Left ventricle myocardium superior (tissue), 1 donor: ENCODE data around the gene MAP3K5. TPM values are rescaled to one million over a fixed set of nuclear protein-coding genes. Genes with fewer than 3 reads are reported as not detected.

Experiments used
- ATAC-seq: fragments of 200-7000 bp; cut with Tn5 transposase; one replicate; pipeline ENCODE4 v1.9.1; 2020; ENCODE audit warnings: mild to moderate bottlenecking, moderate library complexity
- DNase-seq: peaks from one replicate; pipeline ENCODE4 v3.0.0-alpha.2; 2020
- intact Hi-C: fragments of 100-400 bp; cut with micrococcal nuclease; formaldehyde crosslinking; loops from one replicate; pipeline ENCODE4 v1.11.0; 2022
- total RNA-seq: library from RNA; stranded (reverse); fragmentation: NEBNext Ultra II Directional; extraction: Animal tissue kit (Norgen Biotek cat#: 25700); gene quantifications from one replicate; pipeline ENCODE4 v1.2.1, GENCODE V29; 2021
- donor health status: DM: no; HTN: yes; CAD: no; lungs with severe emphysema.

The MAP3K5 gene
- total RNA-seq, 1 donor from 2014 or later: 38.5 TPM

DNA sequence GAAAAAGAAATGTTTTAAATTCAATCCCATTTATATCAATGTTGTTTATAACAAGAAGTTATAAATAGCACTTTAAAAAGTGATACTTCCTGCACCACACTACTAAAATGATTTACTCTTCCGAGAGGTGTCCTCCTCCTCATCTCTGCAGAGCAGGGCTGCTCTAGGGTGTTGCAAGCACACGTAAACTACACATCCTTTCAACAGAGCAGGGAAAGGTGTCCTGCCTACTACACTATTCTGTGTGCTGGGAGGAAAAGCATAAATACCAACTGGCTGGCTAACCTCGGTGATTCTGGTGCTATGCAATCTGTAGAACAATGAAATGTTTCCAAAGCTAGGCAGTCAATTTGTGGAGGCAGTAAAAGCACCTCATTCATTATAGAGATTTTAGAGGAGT is 152.6 kb downstream of the MAP3K5 start:
- ATAC-seq: no peak
- intact Hi-C loops: loop anchor here (5.0 kb wide), 1 partner anchor 153 kb away; the partner anchor contains the start of gene MAP3K5
- no peak for DNase-seq

DNA sequence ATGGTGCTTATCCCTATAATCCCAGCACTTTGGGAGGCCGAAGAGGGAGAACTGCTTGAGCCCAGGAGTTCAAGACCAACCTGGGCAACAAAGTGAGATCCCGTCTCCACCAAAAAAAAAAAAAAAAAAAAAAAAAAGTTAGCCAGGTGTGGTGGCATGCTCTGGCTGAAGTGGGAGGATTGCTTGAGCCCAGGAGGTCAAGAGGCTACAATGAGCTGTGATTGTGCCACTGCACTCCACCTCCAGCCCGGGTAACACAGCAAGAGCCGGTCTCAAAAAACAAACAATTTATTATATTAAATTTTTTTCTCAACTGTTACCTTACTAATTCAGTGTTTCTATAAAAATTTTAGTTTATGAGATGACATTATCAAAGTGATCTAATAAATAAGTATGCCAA is 156.7 kb downstream of the MAP3K5 start:
- intact Hi-C loops: no loop called here
- ATAC-seq (no peak), DNase-seq (no peak)

DNA sequence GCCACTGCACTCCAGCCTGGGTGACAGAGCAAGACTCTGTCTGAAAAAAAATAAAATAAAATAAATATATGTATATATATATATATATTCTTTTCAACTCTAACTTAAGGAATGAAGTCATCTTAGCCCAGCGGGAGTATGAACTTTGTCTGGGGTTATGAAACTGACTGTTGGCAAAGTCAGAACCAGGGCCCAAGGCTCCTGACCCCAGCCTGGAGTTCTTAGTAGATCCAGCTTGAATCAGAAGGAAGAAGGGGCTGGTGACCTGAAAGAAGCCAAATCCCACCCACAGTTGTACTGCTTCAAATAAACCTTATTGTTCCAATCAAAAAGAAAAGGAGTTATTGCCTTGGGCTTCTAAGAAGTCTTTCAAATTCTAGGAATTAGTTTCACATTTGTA is 158.9 kb downstream of the MAP3K5 start:
- ATAC-seq (no peak), DNase-seq (no peak)
- intact Hi-C loops: no loop called here

DNA sequence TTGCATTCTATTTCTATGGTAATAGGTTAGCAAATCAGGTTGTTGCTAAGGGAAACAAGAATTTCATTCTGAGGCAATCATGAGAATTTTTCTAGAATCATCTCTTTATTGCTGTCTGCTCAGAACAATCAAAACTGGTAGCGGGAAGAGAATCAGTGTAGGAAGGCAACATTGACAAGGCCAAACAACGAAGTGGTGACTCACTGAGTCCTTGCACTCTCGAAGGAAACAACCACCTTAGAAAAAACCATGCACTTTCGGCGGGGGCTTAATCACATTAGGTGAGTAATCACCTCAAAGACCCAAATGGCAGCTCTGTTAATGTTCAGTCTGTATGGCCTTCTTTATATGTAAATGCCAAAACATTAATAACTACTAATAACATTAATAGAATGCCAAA is 163.3 kb downstream of the MAP3K5 start:
- intact Hi-C loops: no loop called here
- DNase-seq (no peak), ATAC-seq (no peak)

DNA sequence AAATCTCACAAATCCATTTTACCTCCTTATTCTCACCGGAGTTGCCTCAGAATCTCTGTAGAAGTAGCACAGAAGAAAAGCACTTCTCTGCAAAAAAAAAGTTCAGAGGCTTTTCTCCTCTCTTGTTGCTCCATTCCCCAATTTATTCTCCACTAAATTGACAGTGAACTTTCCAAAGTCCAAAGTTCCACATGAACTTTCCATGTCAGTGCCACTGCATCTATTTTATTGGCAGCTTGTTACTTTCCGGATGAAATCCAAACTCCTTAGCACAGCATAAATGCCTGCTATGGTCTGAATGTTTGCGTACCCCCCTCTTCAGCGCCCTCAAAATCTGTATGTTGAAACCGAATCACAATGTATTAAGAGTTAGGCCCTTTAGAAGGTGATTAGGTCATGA is 165.1 kb downstream of the MAP3K5 start:
- DNase-seq (no peak), ATAC-seq (no peak)
- intact Hi-C loops: no loop called here

DNA sequence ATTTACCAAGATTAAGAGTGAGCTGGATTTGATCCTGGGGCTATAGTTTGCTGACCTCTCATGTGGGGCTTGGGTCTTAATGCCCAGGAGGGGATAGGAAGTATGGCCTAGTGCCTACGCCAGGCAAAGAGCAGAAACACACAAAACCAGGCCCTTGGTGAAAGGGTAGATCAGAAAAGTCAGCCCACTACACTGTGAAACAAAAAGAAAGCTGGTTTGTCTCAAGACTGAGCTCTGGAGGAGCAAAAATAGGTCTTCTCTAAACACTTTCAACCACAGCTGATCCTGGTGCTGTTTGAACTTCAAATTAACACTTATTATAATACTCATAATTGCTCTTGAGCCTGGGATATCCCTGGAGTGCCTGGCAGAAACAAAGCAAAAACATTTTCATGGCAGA is 167.0 kb downstream of the MAP3K5 start:
- intact Hi-C loops: no loop called here
- DNase-seq: no peak
- ATAC-seq: no peak

DNA sequence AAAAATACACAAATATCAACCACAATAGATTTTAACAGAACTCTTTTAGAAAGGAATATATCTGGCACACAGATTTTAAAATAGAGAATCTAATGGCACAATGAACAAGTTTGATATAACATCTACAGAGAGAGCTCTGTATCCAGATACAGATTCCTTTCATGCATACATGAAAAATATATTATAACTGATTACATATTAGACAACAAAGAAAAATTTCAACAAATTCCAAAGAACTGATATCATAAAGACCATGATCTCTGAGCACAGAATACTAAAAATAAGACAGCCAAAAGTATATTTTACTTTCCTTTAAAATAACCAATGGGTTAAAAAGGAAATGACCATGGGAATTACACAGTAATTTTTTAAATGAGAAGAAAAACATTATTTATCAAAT is 167.9 kb downstream of the MAP3K5 start:
- ATAC-seq (no peak), DNase-seq (no peak)
- intact Hi-C loops: no loop called here

DNA sequence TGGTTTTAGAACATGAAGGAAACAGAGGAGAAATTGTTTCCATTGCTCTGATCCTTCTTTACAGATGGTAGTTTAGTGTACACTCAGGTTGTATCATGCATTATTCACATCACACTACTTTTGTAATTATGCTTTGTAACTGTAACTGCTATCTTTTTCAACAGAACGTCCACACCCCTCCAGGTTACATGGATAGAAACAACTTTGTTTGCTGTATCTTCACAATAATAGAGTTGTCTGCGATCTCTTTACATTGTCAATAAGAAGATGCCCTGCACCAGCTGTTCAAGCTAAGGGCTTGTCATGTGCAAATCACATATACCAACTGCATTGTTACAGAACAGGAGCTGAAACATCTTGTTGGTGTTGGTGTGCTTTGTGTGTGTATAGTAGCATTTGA is 174.2 kb downstream of the MAP3K5 start:
- intact Hi-C loops: no loop called here
- ATAC-seq (no peak), DNase-seq (no peak)

DNA sequence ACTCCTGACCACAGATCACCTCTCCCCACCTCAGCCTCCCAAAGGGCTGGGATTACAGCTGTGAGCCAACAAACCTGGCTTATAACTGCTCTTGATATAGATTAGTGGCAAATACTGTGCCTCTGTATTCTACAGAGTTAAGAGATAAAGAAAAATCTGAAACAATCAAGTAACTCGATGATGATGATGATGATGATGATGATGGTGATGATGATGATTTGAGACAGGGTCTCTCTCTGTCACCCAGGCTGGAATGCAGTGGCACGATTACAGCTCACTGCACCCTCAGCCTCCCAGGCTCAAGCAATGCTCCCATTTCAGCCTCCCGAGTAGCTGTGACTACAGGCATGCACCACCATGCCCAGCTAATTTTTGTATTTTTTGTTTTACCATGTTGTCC is 175.8 kb downstream of the MAP3K5 start:
- intact Hi-C loops: no loop called here
- DNase-seq (no peak), ATAC-seq (no peak)

DNA sequence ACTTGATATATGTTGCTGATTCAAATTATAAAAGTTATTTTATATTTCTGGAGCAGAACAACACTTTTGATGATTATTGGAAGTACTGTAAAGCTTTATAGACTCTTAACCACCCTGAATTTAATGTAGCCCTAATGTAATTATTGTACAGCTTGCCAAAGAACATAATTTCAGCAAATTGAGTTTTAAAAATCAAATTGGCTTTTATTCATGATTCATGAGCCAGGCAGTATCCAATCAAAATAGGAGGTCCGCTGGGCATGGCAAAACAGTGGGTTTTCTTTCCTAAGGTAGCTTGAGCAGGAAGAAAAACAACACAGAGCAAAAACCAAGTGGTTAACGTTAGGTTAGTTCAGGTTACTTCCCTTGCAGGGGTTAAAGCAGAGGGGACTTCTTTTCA is 177.3 kb downstream of the MAP3K5 start:
- DNase-seq (no peak), ATAC-seq (no peak)
- intact Hi-C loops: no loop called here

DNA sequence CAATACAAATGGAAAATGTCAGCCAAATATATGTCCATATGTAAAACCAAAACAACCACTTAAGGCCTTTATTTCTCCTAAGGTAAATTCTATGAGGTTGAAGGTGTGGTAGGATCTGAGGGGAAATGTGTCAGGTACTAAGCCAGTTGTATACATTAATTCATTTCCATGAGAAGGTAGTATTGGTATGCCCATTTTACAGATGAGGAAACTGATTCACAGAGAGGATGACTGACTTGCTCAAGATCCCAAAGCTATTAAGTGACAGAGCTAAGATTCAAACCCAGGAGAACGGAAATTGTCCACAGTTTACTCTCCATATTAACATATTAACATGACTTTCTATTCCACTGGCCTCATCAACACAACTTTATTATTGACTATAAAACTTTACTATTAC is 177.9 kb downstream of the MAP3K5 start:
- intact Hi-C loops: no loop called here
- ATAC-seq: no peak
- DNase-seq: no peak

DNA sequence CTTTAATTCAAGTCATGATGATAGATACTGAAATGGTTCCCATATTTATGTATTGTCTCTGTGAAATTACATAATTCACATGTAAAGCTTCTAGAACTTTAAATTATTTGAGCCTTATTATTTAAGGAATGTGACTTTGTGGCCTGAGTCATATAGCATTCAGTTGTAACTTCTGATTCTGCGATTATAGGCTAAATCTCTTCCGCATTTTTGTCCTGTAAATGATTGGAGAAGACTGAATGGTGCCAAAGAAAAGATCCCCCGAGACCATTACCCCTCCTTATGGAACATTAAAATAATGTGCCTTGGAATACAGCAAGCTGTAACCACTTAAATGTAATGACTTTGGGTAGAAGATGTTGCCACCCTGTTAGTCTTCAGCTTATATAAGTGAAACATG is 178.8 kb downstream of the MAP3K5 start:
- ATAC-seq: no peak
- intact Hi-C loops: no loop called here

DNA sequence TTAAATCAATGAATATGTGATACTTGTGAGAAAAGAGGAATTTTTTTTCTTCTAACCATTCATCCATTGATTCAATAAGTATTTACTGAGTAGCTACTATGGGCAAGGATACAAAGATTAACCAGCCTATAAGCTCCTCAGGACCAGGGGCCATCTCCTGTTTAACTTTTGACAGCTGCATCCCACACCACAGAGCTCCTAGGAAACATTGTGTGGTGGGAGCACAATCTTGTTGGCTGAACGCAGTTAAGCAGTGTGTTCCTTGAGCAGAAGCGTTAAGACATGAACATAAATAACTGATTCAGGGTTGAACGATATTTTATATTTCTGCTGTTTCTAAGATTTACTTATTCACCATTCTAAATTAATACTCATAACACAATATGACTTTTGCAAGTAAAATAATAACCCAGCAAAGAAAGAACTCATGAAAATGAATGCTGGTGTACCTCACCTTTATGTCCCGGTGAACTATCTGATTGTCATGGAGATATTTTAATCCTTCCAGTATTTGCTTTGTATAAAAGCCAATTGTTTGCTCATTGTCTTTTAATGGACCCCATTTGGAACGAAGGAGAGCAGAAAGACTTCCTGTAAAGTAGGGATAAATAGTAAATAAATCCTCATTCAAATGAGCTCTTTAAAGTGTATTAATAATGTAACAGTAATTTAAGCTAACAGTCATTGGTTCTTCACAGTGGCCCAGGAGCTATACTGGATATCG is 179.4 kb downstream of the MAP3K5 start:
- intact Hi-C loops: no loop called here
- ATAC-seq: no peak

More for the DNA sequence above, 178.8 kb downstream of the MAP3K5 start:
- no peak for DNase-seq

DNA sequence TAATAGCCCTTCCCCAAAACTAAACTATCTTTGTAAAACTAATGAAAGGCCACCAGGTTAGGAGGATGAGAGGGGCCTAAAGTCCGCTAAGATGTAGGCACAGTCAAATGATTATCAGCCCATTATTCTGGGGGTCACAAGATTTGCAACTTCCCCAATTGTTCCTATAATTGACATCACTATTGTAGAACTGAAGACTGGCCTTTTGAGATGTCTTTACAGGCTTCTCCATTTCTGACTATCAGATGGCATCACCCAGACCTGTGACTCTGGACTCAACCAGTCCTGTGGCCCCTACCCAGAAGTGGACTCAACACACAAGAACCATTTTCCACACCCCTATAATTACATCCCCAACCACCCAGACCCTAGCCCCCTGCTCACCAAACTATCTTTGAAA is 180.5 kb downstream of the MAP3K5 start:
- no peak for ATAC-seq
- intact Hi-C loops: no loop called here
- no peak for DNase-seq

More for the DNA sequence above, 179.4 kb downstream of the MAP3K5 start:
- DNase-seq: no peak

DNA sequence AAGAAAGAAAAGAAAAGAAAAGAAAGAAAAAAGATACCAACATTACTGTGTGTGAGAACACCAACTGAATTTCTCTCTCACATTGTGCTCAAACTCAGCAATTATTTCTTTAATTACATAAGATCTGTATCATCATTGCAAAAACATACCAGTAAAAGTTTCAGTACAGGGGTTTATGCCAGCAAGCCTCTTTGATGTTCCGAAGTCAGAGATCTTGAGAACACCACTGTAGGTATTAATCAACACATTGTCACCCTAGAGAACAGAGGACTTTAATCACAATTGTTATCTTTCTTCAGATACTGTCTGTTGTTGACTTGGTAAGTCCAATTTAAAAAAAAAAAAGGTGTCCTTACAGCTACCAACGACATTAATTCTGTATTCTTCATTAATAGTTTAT is 181.1 kb downstream of the MAP3K5 start:
- intact Hi-C loops: no loop called here
- ATAC-seq: no peak
- DNase-seq: no peak

DNA sequence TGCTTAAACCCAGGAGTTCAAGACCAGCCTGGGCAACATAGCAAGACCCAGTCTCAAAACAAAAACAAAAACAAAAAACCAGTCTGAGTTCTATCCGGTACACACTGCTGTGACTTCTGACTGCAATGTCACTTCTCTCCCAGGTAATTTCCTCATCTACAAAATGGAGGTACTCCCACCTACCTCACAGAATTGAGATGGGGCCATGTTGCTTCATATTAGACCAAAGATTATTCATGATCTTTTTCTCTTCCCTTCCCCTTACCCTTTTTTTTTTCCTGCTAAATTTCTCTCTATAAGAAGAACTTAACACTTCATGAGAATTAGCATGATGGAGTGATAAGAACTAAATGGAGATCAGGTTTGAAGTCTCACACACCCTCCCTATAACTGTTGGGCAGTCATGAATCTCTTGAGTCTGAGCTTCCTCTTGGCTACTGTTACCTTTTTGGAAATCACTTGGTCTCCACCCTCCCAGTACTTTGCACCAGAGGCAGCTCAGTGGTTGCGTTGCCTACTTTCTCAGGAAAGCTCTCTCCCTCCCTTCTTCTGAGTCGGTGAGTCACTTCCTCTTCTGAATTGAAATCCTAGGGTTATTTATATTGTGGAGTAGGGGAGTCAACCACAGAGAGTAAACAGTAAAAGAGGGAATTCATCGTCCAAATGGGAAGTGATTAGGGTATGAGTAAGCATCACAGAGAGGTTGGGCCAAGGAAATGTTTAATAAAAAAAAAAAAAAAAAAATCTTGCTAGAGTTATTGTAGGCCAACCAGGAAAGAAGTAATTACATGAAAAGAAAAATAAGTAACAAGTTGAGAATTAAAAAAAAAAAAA is 182.2 kb downstream of the MAP3K5 start:
- intact Hi-C loops: no loop called here
- DNase-seq (no peak), ATAC-seq (peak; percentile 83)

DNA sequence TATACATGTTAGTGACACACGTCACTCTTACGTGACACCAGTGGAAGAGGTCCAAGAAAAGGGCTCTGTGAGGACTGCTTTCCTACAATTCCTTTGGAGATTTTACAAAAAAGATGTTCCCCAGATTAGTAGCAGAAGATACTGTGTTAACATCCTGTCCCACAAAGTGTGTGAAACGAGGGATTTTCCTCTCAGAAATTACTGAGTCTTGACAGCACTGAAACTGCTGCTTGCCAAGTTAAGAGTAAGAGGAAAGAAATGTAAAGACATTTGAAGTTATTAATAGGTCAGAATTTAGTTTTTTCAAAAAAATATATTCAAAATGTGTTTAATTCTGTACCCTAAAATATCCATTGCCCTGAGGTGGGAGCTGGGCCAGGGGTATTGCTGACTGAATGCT is 183.3 kb downstream of the MAP3K5 start:
- intact Hi-C loops: no loop called here
- DNase-seq (no peak), ATAC-seq (no peak)

DNA sequence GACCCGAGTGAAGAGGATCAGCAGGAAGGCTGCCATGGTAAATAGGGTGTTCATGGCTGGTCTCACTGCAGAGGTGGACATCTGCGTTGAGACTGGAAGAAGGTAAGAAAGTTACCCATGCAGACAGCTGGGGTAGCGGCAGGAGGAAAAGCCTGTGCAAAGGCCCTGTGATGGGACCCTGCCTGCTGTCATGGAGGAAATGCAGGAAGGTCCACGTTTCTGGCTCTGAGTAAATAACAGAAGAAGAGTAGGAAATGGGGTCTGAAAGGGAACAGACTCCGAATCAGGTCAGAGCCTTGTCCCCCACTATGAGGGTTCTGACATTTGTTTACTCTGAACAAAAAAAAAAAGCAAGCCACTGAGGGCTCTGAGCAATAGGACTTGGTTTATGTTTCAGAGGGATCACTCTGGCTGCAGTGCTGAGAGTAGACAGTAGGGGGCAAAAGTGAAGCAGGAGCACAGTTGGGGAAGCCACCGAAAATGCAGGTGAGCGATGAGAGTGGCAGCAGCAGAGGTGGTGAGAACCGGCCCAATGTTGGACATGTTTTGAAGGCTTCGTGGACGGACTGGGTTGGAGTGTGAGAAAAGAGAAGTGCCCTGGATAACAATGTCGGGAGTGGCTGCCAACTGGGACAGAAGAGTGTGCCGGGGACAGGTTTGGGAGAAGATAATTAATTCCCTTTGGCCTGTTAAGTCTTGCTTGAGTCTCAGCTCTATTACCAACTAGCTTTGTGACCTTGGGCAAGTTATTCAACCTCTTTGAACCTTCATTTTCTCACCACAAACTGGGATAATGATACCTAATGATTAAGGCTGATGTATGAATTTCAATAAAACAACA is 184.1 kb downstream of the MAP3K5 start:
- peak; percentile 58 for ATAC-seq
- DNase-seq: peak; percentile 46
- intact Hi-C loops: no loop called here

DNA sequence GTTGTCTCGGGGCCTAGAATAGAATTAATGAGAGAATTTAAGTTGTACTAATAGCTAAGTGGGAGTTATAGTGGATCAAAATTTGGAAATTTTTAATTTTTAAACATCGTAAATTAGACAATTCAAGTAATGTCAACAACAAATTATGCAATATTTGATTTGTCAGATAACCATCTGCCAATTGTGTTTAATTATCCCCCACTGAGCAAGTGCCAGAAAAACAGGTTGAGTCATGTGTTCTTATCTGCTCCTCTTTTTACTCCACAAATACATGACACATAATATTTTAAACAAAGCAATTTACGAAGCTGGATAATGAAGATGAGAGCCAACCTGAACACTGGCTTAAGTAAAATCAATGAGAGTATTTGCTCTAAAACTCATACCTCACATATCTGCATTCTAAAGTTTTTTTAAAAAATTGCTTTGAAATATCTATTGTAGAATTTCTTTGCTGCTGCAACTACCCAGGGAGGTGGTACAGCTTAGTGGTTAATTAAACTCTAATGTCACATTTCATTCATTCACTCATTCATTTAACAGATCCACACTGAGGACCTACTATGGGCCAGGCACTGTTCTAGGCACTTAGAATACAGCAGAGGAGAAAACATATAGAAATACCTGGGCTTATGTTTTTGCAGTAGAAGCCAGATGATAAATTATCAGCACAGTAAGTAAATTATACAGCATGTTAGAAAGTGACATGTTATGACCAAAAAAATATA is 184.9 kb downstream of the MAP3K5 start:
- DNase-seq (no peak), ATAC-seq (no peak)
- intact Hi-C loops: no loop called here
